Fibroblast of lung (primary cell): ENCODE measurements around the gene GPR61. TPM values are rescaled to one million over a fixed set of nuclear protein-coding genes. Genes with fewer than 3 reads are reported as not detected.

Experiments used
- DNase-seq, 2 donors: peaks; one replicate each; pipeline versions ENCODE4 v3.0.0 to v3.0.0-alpha.2; 2010; ENCODE audit warnings: low read depth in 2 of 2
- H2AFZ ChIP-seq: 2 replicates; pipeline ENCODE4 v1.5.1; 2012; ENCODE audit warnings: low read length, control low read depth, inconsistent platforms
- H3K27ac ChIP-seq: 2 replicates; pipeline ENCODE4 v1.5.1; 2011; ENCODE audit warnings: low read length, control low read depth; ENCODE audit not compliant: insufficient read depth
- H3K27me3 ChIP-seq: 2 replicates; pipeline ENCODE4 v1.5.1; 2011; ENCODE audit warnings: mild to moderate bottlenecking, low read length; ENCODE audit not compliant: control insufficient read depth, insufficient read depth
- H3K36me3 ChIP-seq: 2 replicates; pipeline ENCODE4 v1.5.1; 2011; ENCODE audit warnings: low read length; ENCODE audit not compliant: control insufficient read depth, insufficient read depth
- H3K4me1 ChIP-seq: 2 replicates; pipeline ENCODE4 v1.5.1; 2011; ENCODE audit warnings: low read length; ENCODE audit not compliant: control insufficient read depth, insufficient read depth; ENCODE audit errors: extremely low read depth
- H3K4me2 ChIP-seq: 2 replicates; pipeline ENCODE4 v1.5.1; 2011; ENCODE audit warnings: low read length, control low read depth; ENCODE audit not compliant: insufficient read depth; ENCODE audit errors: extremely low read depth
- H3K4me3 ChIP-seq, 4 experiments: fragments of 200-600 bp in 1 of 4; sonication (generic) in 1 of 4; replicated peaks in 1 of 4; 2 replicates each; pipeline ENCODE4 v1.5.1; 2011 to 2016; ENCODE audit warnings: low read length in 4 of 4, low read depth in 3 of 4, mild to moderate bottlenecking in 3 of 4, control low read depth in 2 of 4, inconsistent platforms in 1 of 4, mixed read lengths in 1 of 4; ENCODE audit not compliant: insufficient read depth in 1 of 4; ENCODE audit errors: control extremely low read depth in 1 of 4
- H3K79me2 ChIP-seq: 2 replicates; pipeline ENCODE4 v1.5.1; 2012; ENCODE audit warnings: mild to moderate bottlenecking, low read length, inconsistent platforms; ENCODE audit not compliant: control insufficient read depth, insufficient read depth
- H3K9ac ChIP-seq: 2 replicates; pipeline ENCODE4 v1.5.1; 2011; ENCODE audit warnings: mild to moderate bottlenecking, low read length, control low read depth; ENCODE audit not compliant: insufficient read depth
- H3K9me3 ChIP-seq: 2 replicates; pipeline ENCODE4 v1.5.1; 2012; ENCODE audit warnings: low read depth, low read length; ENCODE audit not compliant: control insufficient read depth, insufficient read depth
- H4K20me1 ChIP-seq: 2 replicates; pipeline ENCODE4 v1.5.1; 2011; ENCODE audit warnings: low read length; ENCODE audit not compliant: control insufficient read depth, insufficient read depth; ENCODE audit errors: extremely low read depth
- EZH2 ChIP-seq: IDR thresholded peaks from 2 replicates; pipeline ENCODE4 v1.5.1; 2012; ENCODE audit warnings: low read length, control low read depth, mild to moderate bottlenecking; ENCODE audit errors: missing control alignments
- polyA plus RNA-seq, 2 donors: library from polyadenylated mRNA; depleted of rRNA in 1 of 2; stranded (reverse) in 1 of 2; unstranded in 1 of 2; fragments of >200 nt; gene quantifications; 2 replicates each; pipeline ENCODE4 v1.2.1, GENCODE V29; 2011 to 2012; ENCODE audit warnings: missing spikeins in 1 of 2
- total RNA-seq: library from RNA; depleted of rRNA; stranded (reverse); fragments of >200 nt; gene quantifications from 2 replicates; pipeline ENCODE4 v1.2.1, GENCODE V29; 2014
- TF ChIP-seq, protein P1 (sequence below), 2 donors: IDR thresholded peaks in 1 of 2; conservative IDR thresholded peaks in 1 of 2; 1 replicate in 1 of 2; 2 replicates in 1 of 2; pipeline ENCODE4 v1.5.1; 2011 to 2012; ENCODE audit warnings: low read length in 2 of 2, control low read depth in 1 of 2, inconsistent platforms in 1 of 2, low read depth in 1 of 2, mild to moderate bottlenecking in 1 of 2

Gene GPR61
- total and polyA plus RNA-seq, 2 donors (not counting 1 experiment from before 2014, with no cell fraction given), result 0.01 TPM; not detected in 1

DNA sequence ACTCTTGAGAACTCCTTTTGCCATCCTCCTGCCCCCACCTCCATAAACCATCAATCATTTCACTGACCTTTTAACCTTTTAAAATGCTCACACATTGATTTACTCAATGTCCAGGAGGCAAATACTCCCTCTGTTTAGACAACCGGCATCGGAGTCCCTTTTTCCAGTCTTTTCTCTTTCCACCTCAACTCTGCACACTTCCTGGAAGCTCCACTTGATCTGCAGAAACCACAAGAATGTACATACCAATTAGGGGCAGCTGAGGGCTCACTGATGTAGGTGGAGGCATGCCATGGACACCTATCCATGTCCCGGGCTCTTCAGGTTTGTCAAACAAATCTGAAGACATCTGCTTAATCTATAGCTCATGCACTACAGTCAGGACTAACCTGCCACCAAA, 24.8 kb upstream of the GPR61 start:
- no peak overlapping the region for H3K4me2 ChIP-seq

DNA sequence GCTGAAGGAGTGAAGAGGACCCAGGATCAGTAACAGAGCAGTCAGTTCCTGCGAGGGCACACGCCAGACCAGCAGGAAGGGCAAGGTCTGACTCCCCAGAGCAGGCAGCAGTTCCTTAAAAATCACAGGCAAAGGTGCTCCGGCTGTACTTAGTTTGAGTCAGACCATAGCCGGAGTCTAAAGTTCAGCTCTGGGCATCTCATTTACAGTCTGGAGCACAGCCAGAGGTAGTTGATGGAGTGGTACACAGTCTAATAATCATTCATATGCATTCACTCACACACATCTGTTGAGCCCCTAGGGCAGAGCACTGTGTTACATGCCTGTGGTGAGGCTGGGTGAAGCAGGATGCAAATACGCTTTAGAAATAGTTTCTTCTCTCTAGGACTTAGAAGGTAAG, 22.8 kb upstream of the GPR61 start:
- TF ChIP-seq, protein P1, sequence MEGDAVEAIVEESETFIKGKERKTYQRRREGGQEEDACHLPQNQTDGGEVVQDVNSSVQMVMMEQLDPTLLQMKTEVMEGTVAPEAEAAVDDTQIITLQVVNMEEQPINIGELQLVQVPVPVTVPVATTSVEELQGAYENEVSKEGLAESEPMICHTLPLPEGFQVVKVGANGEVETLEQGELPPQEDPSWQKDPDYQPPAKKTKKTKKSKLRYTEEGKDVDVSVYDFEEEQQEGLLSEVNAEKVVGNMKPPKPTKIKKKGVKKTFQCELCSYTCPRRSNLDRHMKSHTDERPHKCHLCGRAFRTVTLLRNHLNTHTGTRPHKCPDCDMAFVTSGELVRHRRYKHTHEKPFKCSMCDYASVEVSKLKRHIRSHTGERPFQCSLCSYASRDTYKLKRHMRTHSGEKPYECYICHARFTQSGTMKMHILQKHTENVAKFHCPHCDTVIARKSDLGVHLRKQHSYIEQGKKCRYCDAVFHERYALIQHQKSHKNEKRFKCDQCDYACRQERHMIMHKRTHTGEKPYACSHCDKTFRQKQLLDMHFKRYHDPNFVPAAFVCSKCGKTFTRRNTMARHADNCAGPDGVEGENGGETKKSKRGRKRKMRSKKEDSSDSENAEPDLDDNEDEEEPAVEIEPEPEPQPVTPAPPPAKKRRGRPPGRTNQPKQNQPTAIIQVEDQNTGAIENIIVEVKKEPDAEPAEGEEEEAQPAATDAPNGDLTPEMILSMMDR (conservative IDR thresholded peaks at IDR 0.05 in 1 of 2, IDR thresholded peaks at IDR 0.05 in 1 of 2; ENCODE audit: low read depth in 1 of 2, low read length in 2 of 2), result no peak
- no peak for TF ChIP-seq EZH2
- Histone ChIP-seq H3K4me3 (no peak overlapping the region), H3K79me2 (no peaks in the 10 kb centered on the region), H3K9ac (no peak overlapping the region), H4K20me1 (no peaks in the 10 kb centered on the region), H2AFZ (no peak overlapping the region), H3K9me3 (no peaks in the 10 kb centered on the region), H3K36me3 (no peaks in the 10 kb centered on the region), H3K27me3 (peaks cover 7% of the 10 kb centered on the region), H3K4me1 (no peaks in the 10 kb centered on the region), H3K4me2 (no peak overlapping the region), H3K27ac (no peak overlapping the region)
- DNase-seq, result no peak

More for the DNA sequence above, 24.8 kb upstream of the GPR61 start:
- Histone ChIP-seq H2AFZ (no peak overlapping the region), H3K36me3 (no peaks in the 10 kb centered on the region), H3K4me3 (no peak overlapping the region), H3K9me3 (no peaks in the 10 kb centered on the region), H4K20me1 (no peaks in the 10 kb centered on the region), H3K9ac (no peak overlapping the region), H3K4me1 (peaks cover 6% of the 10 kb centered on the region), H3K27ac (no peak overlapping the region), H3K79me2 (no peaks in the 10 kb centered on the region), H3K27me3 (no peaks in the 10 kb centered on the region)
- no peak for DNase-seq
- no peak for TF ChIP-seq EZH2
- TF ChIP-seq, protein P1 (conservative IDR thresholded peaks at IDR 0.05 in 1 of 2, IDR thresholded peaks at IDR 0.05 in 1 of 2; ENCODE audit: low read depth in 1 of 2, low read length in 2 of 2), result no peak

DNA sequence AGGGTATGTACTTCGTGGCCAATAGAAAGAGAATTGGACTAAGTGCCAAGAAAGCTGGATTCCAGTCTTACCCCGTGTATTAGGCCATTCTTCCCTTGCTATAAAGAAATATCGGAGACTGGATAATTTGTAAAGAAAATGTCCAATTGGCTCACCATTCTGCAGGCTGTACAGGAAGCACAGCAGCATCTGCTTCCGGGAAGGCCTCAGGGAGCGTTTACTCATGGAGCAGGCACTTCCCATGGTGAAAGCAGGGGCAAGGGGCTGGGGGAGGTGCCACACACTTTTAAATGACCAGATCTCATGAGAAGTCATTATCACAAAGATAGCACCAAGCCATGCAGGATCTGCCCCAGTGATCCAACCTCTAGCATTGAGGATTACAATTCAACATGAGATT, 22.3 kb upstream of the GPR61 start:
- H3K27ac ChIP-seq, result no peak overlapping the region
- peaks cover 12% of the 10 kb centered on the region for H3K27me3 ChIP-seq
- H3K79me2 ChIP-seq, result no peaks in the 10 kb centered on the region
- no peak overlapping the region for H3K9ac ChIP-seq
- TF ChIP-seq, protein P1 (conservative IDR thresholded peaks at IDR 0.05 in 1 of 2, IDR thresholded peaks at IDR 0.05 in 1 of 2; ENCODE audit: low read depth in 1 of 2, low read length in 2 of 2), result no peak
- TF ChIP-seq EZH2, result no peak
- no peak overlapping the region for H2AFZ ChIP-seq
- H3K4me3 ChIP-seq, result no peak overlapping the region
- no peaks in the 10 kb centered on the region for H4K20me1 ChIP-seq
- no peaks in the 10 kb centered on the region for H3K4me1 ChIP-seq
- DNase-seq, result no peak
- no peaks in the 10 kb centered on the region for H3K36me3 ChIP-seq
- H3K4me2 ChIP-seq, result no peak overlapping the region
- no peaks in the 10 kb centered on the region for H3K9me3 ChIP-seq
